OCI-LY3 (cell line): ENCODE data around the gene C1QTNF1.

Experiments used
- CTCF ChIP-seq: fragments of 200-600, 300-600 bp; sonication (generic); IDR thresholded peaks from 2 replicates; pipeline ENCODE4 v1.5.1; 2014; ENCODE audit warnings: antibody characterized with exemption, low read length, low read depth
- EZH2phosphoT487 ChIP-seq: fragments of 200-600 bp; shearing (Covaris generic); IDR thresholded peaks from 2 replicates; pipeline ENCODE4 v1.6.1; 2018; ENCODE audit warnings: antibody characterized with exemption, mixed run types, low read depth

GRCh38 chr17:79051306-79051705, 27.3 kb downstream of the C1QTNF1 start:
- no peak for TF ChIP-seq CTCF
- TF ChIP-seq EZH2phosphoT487, result no peak
